Activated CD8-positive, alpha-beta memory T cell treated with anti-CD3 and anti-CD28 coated beads, Interleukin-2, amount 10 ng/mL, durations not matched to agents 7 days and 5 days (primary cell): ENCODE data around the gene SOX12. TPM values are rescaled to one million over a fixed set of nuclear protein-coding genes. Genes with fewer than 3 reads are reported as not detected.
"Not testable (repeated sequence)": the region's sequence is repeated elsewhere in the genome, so short reads cannot be mapped to it uniquely, and the experiment has no call there.

ENCODE experiments used
- ATAC-seq: fragments of 150-1000 bp; cut with Tn5 transposase; one replicate; pipeline ENCODE4 v1.10.0; 2021; ENCODE audit warnings: moderate library complexity
- CTCF ChIA-PET: fragments of 350-600 bp; sonication (Branson Sonifier 250); formaldehyde crosslinking; loops from one replicate; lab custom pipeline; 2021; ENCODE audit warnings: antibody characterized with exemption; lab: Charles Lee
- DNase-seq: peaks from one replicate; pipeline ENCODE4 v3.0.0-alpha.2; 2020
- H3K27ac Mint-ChIP-seq: one replicate; pipeline ENCODE4 v1.8.0; 2021; ENCODE audit warnings: mild to moderate bottlenecking, mixed read lengths
- H3K27me3 Mint-ChIP-seq: one replicate; pipeline ENCODE4 v1.8.0; 2021; ENCODE audit warnings: mixed read lengths
- H3K36me3 Mint-ChIP-seq: one replicate; pipeline ENCODE4 v1.8.0; 2021; ENCODE audit warnings: mild to moderate bottlenecking, mixed read lengths
- H3K4me1 Mint-ChIP-seq: one replicate; pipeline ENCODE4 v1.8.0; 2021; ENCODE audit warnings: mixed read lengths
- H3K4me3 Mint-ChIP-seq: one replicate; pipeline ENCODE4 v1.8.0; 2021; ENCODE audit warnings: mild to moderate bottlenecking, moderate library complexity, mixed read lengths
- H3K9me3 Mint-ChIP-seq: one replicate; pipeline ENCODE4 v1.8.0; 2022; ENCODE audit warnings: low read depth, mixed read lengths
- total RNA-seq, 2 experiments: library from RNA; stranded (reverse); gene quantifications; one replicate each; pipeline ENCODE4 v1.2.3, GENCODE V29; 2021

SOX12 gene
- total RNA-seq, 2 experiments from 2014 or later, result 5.7 to 6.3 TPM

GRCh38 chr20:373171-373890 lies 48.0 kb downstream of the SOX12 start:
- Mint-ChIP-seq H3K27ac (no peak overlapping the region), H3K4me3 (no peak overlapping the region), H3K27me3 (no peaks in the 10 kb centered on the region), H3K4me1 (peaks cover 23% of the 10 kb centered on the region), H3K9me3 (no peaks in the 10 kb centered on the region), H3K36me3 (no peaks in the 10 kb centered on the region)
- DNase-seq, result no peak
- CTCF ChIA-PET, result interaction anchor here (1.1 to 2.6 kb wide), 3 partner anchors 13 to 43 kb away, joined by 3 to 11 read pairs (median 4); no protein-coding TSS in a partner anchor
- ATAC-seq, result no peak

DNA sequence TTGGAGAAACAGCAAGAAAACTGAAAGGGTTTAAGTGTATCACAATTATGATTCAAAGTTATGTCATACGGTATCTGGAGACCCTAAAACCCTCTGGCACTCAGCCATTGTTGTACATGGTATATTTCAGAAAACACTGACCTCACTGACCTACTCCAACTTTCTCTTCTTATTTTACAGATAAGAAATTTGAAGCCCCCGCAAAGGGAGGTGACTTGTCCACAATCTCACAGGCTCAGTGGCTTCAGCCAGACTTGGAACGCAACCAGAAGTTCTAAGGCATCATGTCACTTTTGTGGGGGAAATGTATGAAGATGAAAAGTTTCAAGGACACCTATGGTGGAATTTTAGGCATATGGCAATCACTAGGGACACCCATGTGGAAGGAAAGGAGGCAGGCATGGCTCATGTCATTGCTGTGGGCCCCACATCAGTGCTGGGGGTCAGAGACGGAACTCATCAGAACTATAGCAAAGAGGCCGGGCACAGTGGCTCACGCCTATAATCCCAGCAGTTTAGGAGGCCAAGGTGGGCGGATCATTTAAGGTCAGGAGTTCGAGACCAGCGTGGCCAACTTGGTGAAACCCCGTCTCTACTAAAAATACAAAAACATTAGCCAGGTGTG lies 50.0 kb downstream of the SOX12 start:
- H3K27me3 Mint-ChIP-seq, result no peaks in the 10 kb centered on the region
- no peaks in the 10 kb centered on the region for H3K9me3 Mint-ChIP-seq
- no peaks in the 10 kb centered on the region for H3K36me3 Mint-ChIP-seq
- no peak for DNase-seq
- no peak overlapping the region for H3K27ac Mint-ChIP-seq
- CTCF ChIA-PET, result no interaction called here
- ATAC-seq, result no peak
- H3K4me3 Mint-ChIP-seq, result no peak overlapping the region
- H3K4me1 Mint-ChIP-seq, result peaks cover 23% of the 10 kb centered on the region

DNA sequence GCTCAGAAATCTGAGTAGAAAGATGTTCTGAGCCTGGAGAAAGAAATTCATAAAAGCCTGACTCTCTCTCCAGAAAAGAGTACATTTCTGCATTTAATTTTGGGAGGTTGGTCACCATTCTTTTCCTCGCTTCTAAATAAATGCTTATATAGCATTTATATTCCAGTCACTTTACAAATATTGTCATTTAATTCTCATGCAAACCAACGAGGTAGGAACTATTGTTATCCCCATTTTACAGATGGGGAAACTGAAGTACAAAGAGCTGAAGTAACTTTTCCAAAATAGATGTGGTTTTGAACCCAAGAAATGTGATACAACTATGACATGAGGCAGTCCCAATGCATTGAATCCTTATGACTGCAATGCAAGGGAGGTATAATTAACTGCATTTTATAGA lies 50.7 kb downstream of the SOX12 start:
- no peaks in the 10 kb centered on the region for H3K36me3 Mint-ChIP-seq
- H3K27ac Mint-ChIP-seq, result no peak overlapping the region
- H3K9me3 Mint-ChIP-seq, result no peaks in the 10 kb centered on the region
- ATAC-seq (no peak), DNase-seq (no peak)
- H3K27me3 Mint-ChIP-seq, result no peaks in the 10 kb centered on the region
- CTCF ChIA-PET, result interaction anchor here (1.4 kb wide), 1 partner anchor 9 kb away, joined by 4 read pairs; no protein-coding TSS in a partner anchor
- H3K4me1 Mint-ChIP-seq, result peaks cover 23% of the 10 kb centered on the region
- no peak overlapping the region for H3K4me3 Mint-ChIP-seq

DNA sequence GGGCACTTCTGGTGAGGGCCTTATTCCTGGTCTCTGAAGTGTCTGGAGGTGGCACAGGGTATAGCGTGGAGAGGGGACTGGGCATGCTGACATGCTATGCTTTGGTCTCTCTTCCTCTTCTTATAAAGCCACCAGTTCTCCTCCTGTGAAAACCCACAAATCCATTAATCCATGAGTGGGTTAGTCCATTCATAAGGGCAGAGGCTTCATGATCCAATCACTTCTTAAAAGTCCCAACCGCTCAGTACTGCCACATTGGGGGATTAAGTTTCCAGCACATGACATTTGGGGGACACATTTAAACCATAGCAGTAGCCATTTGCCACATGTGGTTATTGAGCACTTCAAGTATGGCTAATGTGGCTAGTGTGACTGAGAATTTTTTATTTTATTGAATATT lies 51.4 kb downstream of the SOX12 start:
- DNase-seq (no peak), ATAC-seq (no peak)
- Mint-ChIP-seq H3K27ac (no peak overlapping the region), H3K9me3 (no peaks in the 10 kb centered on the region), H3K36me3 (no peaks in the 10 kb centered on the region), H3K4me1 (peaks cover 21% of the 10 kb centered on the region), H3K27me3 (no peaks in the 10 kb centered on the region), H3K4me3 (no peak overlapping the region)
- CTCF ChIA-PET, result interaction anchor here (1.1 to 1.4 kb wide), 2 partner anchors 10 to 15 kb away, joined by 3 to 4 read pairs; no protein-coding TSS in a partner anchor

GRCh38 chr20:377578-377977 lies 52.2 kb downstream of the SOX12 start:
- not testable (repeated sequence) for H3K4me3 Mint-ChIP-seq, DNase-seq
- CTCF ChIA-PET, result interaction anchor here (1.1 to 1.4 kb wide), 2 partner anchors 11 to 14 kb away, joined by 3 to 4 read pairs; no protein-coding TSS in a partner anchor

DNA sequence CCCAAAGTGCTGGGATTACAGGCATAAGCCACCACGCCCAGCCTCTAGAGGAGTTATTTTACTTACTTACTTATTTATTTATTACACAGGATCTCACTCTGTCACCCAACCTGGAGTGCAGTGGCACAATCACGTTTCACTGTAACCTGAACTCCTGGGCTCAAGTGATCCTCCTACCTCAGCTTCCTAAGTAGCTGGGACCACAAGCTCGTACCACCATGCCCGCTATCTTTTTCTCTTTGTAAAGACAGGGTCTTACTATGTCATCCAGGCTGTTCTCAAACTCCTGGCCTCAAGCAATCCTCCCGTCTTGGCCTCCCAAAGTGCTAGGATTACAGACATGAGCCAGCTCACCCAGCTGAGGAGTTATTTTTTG lies 53.6 kb downstream of the SOX12 start:
- Mint-ChIP-seq H3K4me3 (no peak overlapping the region), H3K27ac (no peak overlapping the region), H3K4me1 (peaks cover 15% of the 10 kb centered on the region), H3K9me3 (no peaks in the 10 kb centered on the region), H3K27me3 (no peaks in the 10 kb centered on the region), H3K36me3 (no peaks in the 10 kb centered on the region)
- CTCF ChIA-PET, result interaction anchor here (1.0 to 2.3 kb wide), 3 partner anchors 24 to 267 kb away, joined by 3 to 8 read pairs (median 7); partner anchors contain the start of gene CSNK2A1
- ATAC-seq (no peak), DNase-seq (no peak)

More at GRCh38 chr20:377578-377977, 52.2 kb downstream of the SOX12 start:
- H3K9me3 Mint-ChIP-seq, H3K27ac Mint-ChIP-seq, ATAC-seq, H3K36me3 Mint-ChIP-seq, H3K27me3 Mint-ChIP-seq: not testable (repeated sequence)
- H3K4me1 Mint-ChIP-seq, result peaks cover 20% of the 10 kb centered on the region

Other genes starting within 250 kb of the SOX12 start
- not detected for gene DEFB125, start 237.9 kb upstream of the SOX12 start, total RNA-seq
- not detected for gene DEFB126, start 183.0 kb upstream of the SOX12 start, total RNA-seq
- gene DEFB127, start 168.1 kb upstream of the SOX12 start, total RNA-seq, result not detected
- not detected for gene DEFB128, start 135.8 kb upstream of the SOX12 start, total RNA-seq
- gene DEFB129, start 98.3 kb upstream of the SOX12 start, total RNA-seq, result not detected
- not detected for gene DEFB132, start 67.8 kb upstream of the SOX12 start, total RNA-seq
- gene C20orf96, start 34.8 kb upstream of the SOX12 start, total RNA-seq, result 1 to 10 TPM; 7.5 to 8.2 TPM
- 10 to 100 TPM; 27.4 to 28.2 TPM for gene ZCCHC3, start 28.0 kb upstream of the SOX12 start, total RNA-seq
- gene NRSN2, start 21.6 kb downstream of the SOX12 start, total RNA-seq, result 1 to 10 TPM; 2.9 to 5.0 TPM
- gene TRIB3, start 55.2 kb downstream of the SOX12 start, total RNA-seq, result 10 to 100 TPM; 22.4 to 25.4 TPM
- 100 to 1,000 TPM; 114 to 173 TPM for gene RBCK1, start 82.7 kb downstream of the SOX12 start, total RNA-seq
- 10 to 100 TPM; 28.3 to 29.4 TPM for gene TBC1D20, start 137.0 kb downstream of the SOX12 start, total RNA-seq
- gene CSNK2A1, start 218.2 kb downstream of the SOX12 start, total RNA-seq, result 100 to 1,000 TPM; 111 to 124 TPM